ENCODE results near the gene SSNA1.

GRCh38 chr9:137163805-137164204, 24.7 kb upstream of the SSNA1 start:
- TF ChIP-seq POLR2AphosphoS5 (IDR thresholded peaks at IDR 0.05; ENCODE audit: borderline replicate concordance, low read depth, low read length) (no peak), EZH2 (IDR thresholded peaks at IDR 0.05) (no peak), FOXP2 (optimal IDR thresholded peaks at IDR 0.05; ENCODE audit: control extremely low read depth, extremely low read length, insufficient read depth) (no peak)
